HG02852 (cell line): Measurements from ENCODE around the gene ITGBL1.

Experiments used
- ATAC-seq: cut with Tn5 transposase; IDR thresholded peaks from one replicate; pipeline ENCODE4 v1.9.1; 2021; ENCODE audit warnings: mild to moderate bottlenecking, moderate library complexity; ENCODE audit not compliant: unreplicated experiment

ITGBL1 gene

GRCh38 chr13:101691341-101691860 lies 238.9 kb downstream of the ITGBL1 start:
- ATAC-seq = no peak

- no peak for ATAC-seq
Measured at GRCh38 chr13:101695870-101696516, 243.5 kb downstream of the ITGBL1 start.

- ATAC-seq = no peak
Measured at GRCh38 chr13:101697745-101698144, 245.3 kb downstream of the ITGBL1 start.

GRCh38 chr13:101698400-101698799 lies 245.9 kb downstream of the ITGBL1 start:
- ATAC-seq = no peak

- ATAC-seq = no peak
Measured at GRCh38 chr13:101700598-101700997, 248.1 kb downstream of the ITGBL1 start.

GRCh38 chr13:101703081-101703480 lies 250.6 kb downstream of the ITGBL1 start:
- no peak for ATAC-seq

- ATAC-seq = no peak
Measured at GRCh38 chr13:101703838-101704237, 251.4 kb downstream of the ITGBL1 start.

- ATAC-seq = no peak
Measured at GRCh38 chr13:101706651-101707050, 254.2 kb downstream of the ITGBL1 start.

GRCh38 chr13:101707659-101708058 lies 255.2 kb downstream of the ITGBL1 start:
- no peak for ATAC-seq

GRCh38 chr13:101708115-101708514 lies 255.6 kb downstream of the ITGBL1 start:
- no peak for ATAC-seq

- no peak for ATAC-seq
Measured at GRCh38 chr13:101709952-101710351, 257.5 kb downstream of the ITGBL1 start.

GRCh38 chr13:101711307-101712025 lies 259.0 kb downstream of the ITGBL1 start:
- no peak for ATAC-seq

GRCh38 chr13:101712026-101712348 lies 259.5 kb downstream of the ITGBL1 start:
- no peak for ATAC-seq

GRCh38 chr13:101714195-101714594 lies 261.7 kb downstream of the ITGBL1 start:
- ATAC-seq = no peak

- no peak for ATAC-seq
Measured at GRCh38 chr13:101717353-101717752, 264.9 kb downstream of the ITGBL1 start.

- ATAC-seq = no peak
Measured at GRCh38 chr13:101718496-101718895, 266.0 kb downstream of the ITGBL1 start.

GRCh38 chr13:101726681-101727080 lies 274.2 kb downstream of the ITGBL1 start:
- no peak for ATAC-seq

GRCh38 chr13:101727118-101727517 lies 274.6 kb downstream of the ITGBL1 start:
- ATAC-seq = no peak

- ATAC-seq = no peak
Measured at GRCh38 chr13:101728021-101728420, 275.5 kb downstream of the ITGBL1 start.

- no peak for ATAC-seq
Measured at GRCh38 chr13:101728615-101729014, 276.1 kb downstream of the ITGBL1 start.

GRCh38 chr13:101730420-101731000 lies 278.0 kb downstream of the ITGBL1 start:
- no peak for ATAC-seq

- ATAC-seq = no peak
Measured at GRCh38 chr13:101736566-101736965, 284.1 kb downstream of the ITGBL1 start.
